ENCODE data around the gene CLDN6. TPM values are rescaled to one million over a fixed set of nuclear protein-coding genes. Genes with fewer than 3 reads are reported as not detected.

CLDN6 gene
- total RNA-seq, 1 experiment from 2014 or later = 743 TPM

DNA sequence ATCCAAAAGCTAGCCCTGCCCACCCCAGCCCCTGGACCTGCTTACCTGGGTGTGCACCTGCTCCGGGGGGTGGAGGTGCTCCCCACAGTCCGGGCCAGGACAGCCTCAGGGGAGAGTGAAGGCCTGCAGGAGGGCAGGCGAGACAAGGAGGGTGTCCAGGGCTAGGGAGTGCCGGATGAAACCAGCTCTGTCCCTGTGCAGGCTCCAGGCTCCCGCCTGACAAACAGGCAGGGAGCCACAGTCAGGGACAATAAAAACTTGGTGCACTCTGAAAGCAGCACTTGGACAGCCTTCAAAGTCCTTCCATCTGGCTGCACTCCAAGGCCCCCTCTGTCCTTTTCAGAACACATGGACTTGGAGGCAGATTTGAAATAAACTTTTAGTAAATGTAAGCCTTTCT lies 44.9 kb downstream of the CLDN6 start:
- Mint-ChIP-seq H3K4me1 (peaks cover 19 to 22% of the 10 kb centered on the region in 2 experiments), H3K27me3 (ENCODE audit: low read depth) (peaks cover 6% of the 10 kb centered on the region), H3K9me3 (no peaks in the 10 kb centered on the region), H3K27ac (no peak overlapping the region), H3K4me3 (no peak overlapping the region), H3K36me3 (ENCODE audit: insufficient read depth in 1 of 3, low read depth in 3 of 3) (peaks cover 9 to 46% (median 39%) of the 10 kb centered on the region in 3 experiments; a peak in 6 of 7 replicates)
- no peak overlapping the region for H2BK12ac ChIP-seq (ENCODE audit: insufficient read length, low read depth, low read length)
- H3K9ac ChIP-seq (ENCODE audit: extremely low read depth, insufficient read length, low read length) = no peak overlapping the region
- no peak overlapping the region for H3K56ac ChIP-seq (ENCODE audit: insufficient read length, low read depth, low read length)
- H2BK5ac ChIP-seq (ENCODE audit: insufficient read length, low read length) = no peak overlapping the region
- DNase-seq = no peak
- no peak overlapping the region for H4K8ac ChIP-seq (replicated peaks; ENCODE audit: insufficient read length, low read depth, low read length)
- H3T11ph ChIP-seq (ENCODE audit: low read length) = no peak overlapping the region
- no peak overlapping the region for H2AFZ ChIP-seq (ENCODE audit: low read length)
- no peaks in the 10 kb centered on the region for H3K4me1 ChIP-seq (ENCODE audit: insufficient read depth, low read length)
- TF ChIP-seq, protein P1, sequence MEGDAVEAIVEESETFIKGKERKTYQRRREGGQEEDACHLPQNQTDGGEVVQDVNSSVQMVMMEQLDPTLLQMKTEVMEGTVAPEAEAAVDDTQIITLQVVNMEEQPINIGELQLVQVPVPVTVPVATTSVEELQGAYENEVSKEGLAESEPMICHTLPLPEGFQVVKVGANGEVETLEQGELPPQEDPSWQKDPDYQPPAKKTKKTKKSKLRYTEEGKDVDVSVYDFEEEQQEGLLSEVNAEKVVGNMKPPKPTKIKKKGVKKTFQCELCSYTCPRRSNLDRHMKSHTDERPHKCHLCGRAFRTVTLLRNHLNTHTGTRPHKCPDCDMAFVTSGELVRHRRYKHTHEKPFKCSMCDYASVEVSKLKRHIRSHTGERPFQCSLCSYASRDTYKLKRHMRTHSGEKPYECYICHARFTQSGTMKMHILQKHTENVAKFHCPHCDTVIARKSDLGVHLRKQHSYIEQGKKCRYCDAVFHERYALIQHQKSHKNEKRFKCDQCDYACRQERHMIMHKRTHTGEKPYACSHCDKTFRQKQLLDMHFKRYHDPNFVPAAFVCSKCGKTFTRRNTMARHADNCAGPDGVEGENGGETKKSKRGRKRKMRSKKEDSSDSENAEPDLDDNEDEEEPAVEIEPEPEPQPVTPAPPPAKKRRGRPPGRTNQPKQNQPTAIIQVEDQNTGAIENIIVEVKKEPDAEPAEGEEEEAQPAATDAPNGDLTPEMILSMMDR (conservative IDR thresholded peaks at IDR 0.05) = no peak
- no peak overlapping the region for H4K5ac ChIP-seq (ENCODE audit: insufficient read length, low read depth, low read length)
- no peak overlapping the region for H2AK5ac ChIP-seq (ENCODE audit: insufficient read length, low read length)
- H3K79me2 ChIP-seq (ENCODE audit: insufficient read depth, low read length) = no peaks in the 10 kb centered on the region
- H3K23ac ChIP-seq (ENCODE audit: insufficient read length, low read depth, low read length) = no peak overlapping the region
- no peak overlapping the region for H4K91ac ChIP-seq (ENCODE audit: insufficient read length, low read depth, low read length)
- H3K18ac ChIP-seq (ENCODE audit: insufficient read length, low read depth, low read length) = no peak overlapping the region
- no peaks in the 10 kb centered on the region for H3K79me1 ChIP-seq (ENCODE audit: insufficient read depth, low read depth, low read length, poor library complexity, severe bottlenecking)
- no peak overlapping the region for H3K27ac ChIP-seq (ENCODE audit: insufficient read length, low read depth, low read length)
- no peak overlapping the region for H3K4ac ChIP-seq (ENCODE audit: low read depth, low read length)
- peaks cover 6% of the 10 kb centered on the region for H3K23me2 ChIP-seq (ENCODE audit: insufficient read length, low read depth, low read length, poor library complexity, severe bottlenecking)
- peaks cover 3% of the 10 kb centered on the region for H4K20me1 ChIP-seq (ENCODE audit: control insufficient read depth, insufficient read depth, insufficient read length)
- no peak overlapping the region for H2BK120ac ChIP-seq (ENCODE audit: low read depth, low read length, poor library complexity, severe bottlenecking)
- no peak overlapping the region for H3K14ac ChIP-seq (ENCODE audit: insufficient read depth, low read length)
- H3K27me3 ChIP-seq (ENCODE audit: insufficient read depth, low read length) = no peaks in the 10 kb centered on the region
- H2BK20ac ChIP-seq (ENCODE audit: low read depth, low read length, poor library complexity, severe bottlenecking) = no peak overlapping the region
- H2BK15ac ChIP-seq (ENCODE audit: low read depth, low read length) = no peak overlapping the region
- H3K9me3 ChIP-seq (ENCODE audit: control insufficient read depth, low read depth, low read length) = no peaks in the 10 kb centered on the region
- no CpG with 5 or more reads among the region's 5 CpGs for WGBS (ENCODE audit: extremely low coverage, insufficient read length, low lambda C conversion rate)
- H3K4me2 ChIP-seq (ENCODE audit: insufficient read depth, insufficient read length, low read length) = no peak overlapping the region

Data from H9 (cell line).